ENCODE measurements around the gene TRIM42.

GRCh38 chr3:140708815-140709214 is 31.0 kb downstream of the TRIM42 start:
- TF ChIP-seq CTCF (IDR thresholded peaks at IDR 0.05) (no peak), EP300 (IDR thresholded peaks at IDR 0.05) (no peak), POLR2AphosphoS2 (conservative IDR thresholded peaks at IDR 0.05; ENCODE audit: low read length) (no peak), E2F6 (IDR thresholded peaks at IDR 0.05; ENCODE audit: borderline replicate concordance, low read depth) (no peak), MYC (IDR thresholded peaks at IDR 0.05; ENCODE audit: borderline replicate concordance, low read length) (no peak), MAFK (IDR thresholded peaks at IDR 0.05; ENCODE audit: partially characterized antibody) (no peak), POLR2A (IDR thresholded peaks at IDR 0.05; ENCODE audit: low read length) (no peak), ELK1 (IDR thresholded peaks at IDR 0.05; ENCODE audit: low read depth, low read length) (no peak), HOXB13 (CRISPR knock-in tag; IDR thresholded peaks at IDR 0.05; ENCODE audit: low read depth) (no peak)
